ENCODE results near the gene PNPT1. TPM values are rescaled to one million over a fixed set of nuclear protein-coding genes. Genes with fewer than 3 reads are reported as not detected.

The PNPT1 gene
- total RNA-seq, 3 donors from 2014 or later = 14.8 to 29.8 (median 25.3) TPM

- DNase-seq (no peak), ATAC-seq (no peak)
- no peaks in the 10 kb centered on the region for H3K36me3 ChIP-seq (ENCODE audit: low read depth)
- no peak overlapping the region for H3K4me3 ChIP-seq
- intact Hi-C loops (cut with DNase I, micrococcal nuclease) = no loop called here
- no peaks in the 10 kb centered on the region for H3K9me3 ChIP-seq
- TF ChIP-seq CTCF (IDR thresholded peaks at IDR 0.05) = no peak
- no peaks in the 10 kb centered on the region for H3K4me1 ChIP-seq (ENCODE audit: low read depth)
These were observed 39.2 kb upstream of the PNPT1 start for GRCh38 chr2:55732854-55733253.

GRCh38 chr2:55729136-55729685 lies 35.6 kb upstream of the PNPT1 start:
- H3K36me3 ChIP-seq (ENCODE audit: low read depth) = no peaks in the 10 kb centered on the region
- H3K9me3 ChIP-seq = no peaks in the 10 kb centered on the region
- H3K4me3 ChIP-seq = no peak overlapping the region
- no peak for DNase-seq
- no peaks in the 10 kb centered on the region for H3K4me1 ChIP-seq (ENCODE audit: low read depth)
- intact Hi-C loops (cut with DNase I, micrococcal nuclease) = no loop called here
- TF ChIP-seq CTCF (IDR thresholded peaks at IDR 0.05) = no peak
- no peak for ATAC-seq

GRCh38 chr2:55721596-55722215 lies 28.1 kb upstream of the PNPT1 start:
- no peak overlapping the region for H3K4me3 ChIP-seq
- ATAC-seq (no peak), DNase-seq (no peak)
- no peaks in the 10 kb centered on the region for H3K36me3 ChIP-seq (ENCODE audit: low read depth)
- no peak for TF ChIP-seq CTCF (IDR thresholded peaks at IDR 0.05)
- no peaks in the 10 kb centered on the region for H3K4me1 ChIP-seq (ENCODE audit: low read depth)
- intact Hi-C loops (cut with DNase I, micrococcal nuclease) = no loop called here
- H3K9me3 ChIP-seq = no peaks in the 10 kb centered on the region

- TF ChIP-seq CTCF (IDR thresholded peaks at IDR 0.05) = no peak
- no peaks in the 10 kb centered on the region for H3K9me3 ChIP-seq
- no peaks in the 10 kb centered on the region for H3K36me3 ChIP-seq (ENCODE audit: low read depth)
- no peaks in the 10 kb centered on the region for H3K4me1 ChIP-seq (ENCODE audit: low read depth)
- no peak for ATAC-seq
- no peak for DNase-seq
- intact Hi-C loops (cut with DNase I, micrococcal nuclease) = no loop called here
- H3K4me3 ChIP-seq = no peak overlapping the region
These were observed 26.8 kb upstream of the PNPT1 start for GRCh38 chr2:55720417-55720816.

- intact Hi-C loops (cut with DNase I, micrococcal nuclease) = loop anchor here in 1 of 2 donors (5.0 kb wide), 1 partner anchor 412 kb away; no protein-coding TSS in a partner anchor
- ATAC-seq = no peak
- H3K4me3 ChIP-seq = no peak overlapping the region
- TF ChIP-seq CTCF (IDR thresholded peaks at IDR 0.05) = no peak
- H3K4me1 ChIP-seq (ENCODE audit: low read depth) = peaks cover 2% of the 10 kb centered on the region
- DNase-seq = no peak
- H3K36me3 ChIP-seq (ENCODE audit: low read depth) = no peaks in the 10 kb centered on the region
- H3K9me3 ChIP-seq = no peaks in the 10 kb centered on the region
These were observed 26.2 kb upstream of the PNPT1 start for GRCh38 chr2:55719852-55720251.
